ENCODE results near the gene UQCRHL. TPM values are rescaled to one million over a fixed set of nuclear protein-coding genes. Genes with fewer than 3 reads are reported as not detected.
A peak's percentile ranks its signal among the peaks of the same experiment; 100 is the strongest.
"Not testable (repeated sequence)": the region's sequence is repeated elsewhere in the genome, so short reads cannot be mapped to it uniquely, and the experiment has no call there.

UQCRHL gene
- total RNA-seq (10 to 100 TPM in 1 of 5 donors, 1 to 10 TPM in 2, under 1 TPM in 1, not detected in 1; 0.58 to 11.0 (median 2.0) TPM), polyA plus RNA-seq (1 to 10 TPM; 2.4 to 3.4 (median 3.2) TPM)
- long read RNA-seq, donor 1, transcript UQCRHL-201 (1 exons, 2,180 nt): major isoform, 5 of 5 reads
- long read RNA-seq, donor 1, partial matches to known transcripts: 0 of 5 reads
- long read RNA-seq, donor 1, other reads (novel, unspliced or antisense): 0 of 5 reads
- long read RNA-seq, donor 2, transcript UQCRHL-201 (1 exons, 2,180 nt): major isoform, 5 of 5 reads
- long read RNA-seq, donor 2, partial matches to known transcripts: 0 of 5 reads
- long read RNA-seq, donor 2, other reads (novel, unspliced or antisense): 0 of 5 reads
- long read RNA-seq, donor 3, transcript UQCRHL-201 (1 exons, 2,180 nt): major isoform, 5 of 5 reads
- long read RNA-seq, donor 3, partial matches to known transcripts: 0 of 5 reads
- long read RNA-seq, donor 3, other reads (novel, unspliced or antisense): 0 of 5 reads
- long read RNA-seq, donor 4, partial matches to known transcripts: 0 of 1 reads
- long read RNA-seq, donor 4, other reads (novel, unspliced or antisense): 0 of 1 reads
- long read RNA-seq, donor 5, partial matches to known transcripts: 0 of 3 reads
- long read RNA-seq, donor 5, other reads (novel, unspliced or antisense): 0 of 3 reads
- long read RNA-seq, donor 6: 0 reads
- long read RNA-seq, donor 7, transcript UQCRHL-201 (1 exons, 2,180 nt): major isoform, 8 of 8 reads
- long read RNA-seq, donor 7, partial matches to known transcripts: 0 of 8 reads
- long read RNA-seq, donor 7, other reads (novel, unspliced or antisense): 0 of 8 reads
- long read RNA-seq, donor 8, transcript UQCRHL-201 (1 exons, 2,180 nt): major isoform, 10 of 10 reads
- long read RNA-seq, donor 8, partial matches to known transcripts: 0 of 10 reads
- long read RNA-seq, donor 8, other reads (novel, unspliced or antisense): 0 of 10 reads
- long read RNA-seq, donor 9, transcript UQCRHL-201 (1 exons, 2,180 nt): major isoform, 15 of 15 reads
- long read RNA-seq, donor 9, partial matches to known transcripts: 0 of 15 reads
- long read RNA-seq, donor 9, other reads (novel, unspliced or antisense): 0 of 15 reads
- long read RNA-seq, donor 10, partial matches to known transcripts: 0 of 3 reads
- long read RNA-seq, donor 10, other reads (novel, unspliced or antisense): 0 of 3 reads

DNA sequence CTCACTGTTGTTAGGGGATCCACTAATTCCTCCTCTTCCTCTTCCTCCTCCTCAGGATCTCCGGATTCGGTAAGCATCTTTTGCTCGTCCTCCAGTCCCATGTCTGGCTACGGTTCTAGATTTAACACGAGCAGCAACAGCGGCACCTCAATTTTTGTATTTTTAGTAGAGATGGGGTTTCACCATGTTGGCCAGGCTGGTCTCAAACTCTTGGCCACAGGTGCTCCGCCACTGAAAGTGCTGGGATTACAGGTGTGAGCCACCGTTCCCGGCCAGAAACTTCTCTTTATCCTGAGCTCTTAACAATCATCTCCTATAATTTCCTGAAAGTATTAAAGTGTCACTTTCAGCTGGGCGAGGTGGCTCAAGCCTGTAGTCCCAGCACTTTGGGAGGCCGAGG is at the start of gene UQCRHL:
Gene UQCRHL, minus strand, starts transcription at position 101 of the 400 bp plus-strand sequence. Its CDS starts 0 bp downstream, at position 101.
- intact Hi-C loops (cut with DNase I; ENCODE audit: low total_unique reads); H3K9me3 ChIP-seq; H3K36me3 ChIP-seq; H3K4me3 ChIP-seq; H3K27ac ChIP-seq; DNase-seq; H3K27me3 ChIP-seq: not testable (repeated sequence)
- H3K4me1 ChIP-seq: peaks cover 0 to 11% (median 5%) of the 10 kb centered on the region in 4 donors
- 87 to 95% (median 93%) methylated on average over 11 of the region's 11 CpGs for WGBS, 5 donors

DNA sequence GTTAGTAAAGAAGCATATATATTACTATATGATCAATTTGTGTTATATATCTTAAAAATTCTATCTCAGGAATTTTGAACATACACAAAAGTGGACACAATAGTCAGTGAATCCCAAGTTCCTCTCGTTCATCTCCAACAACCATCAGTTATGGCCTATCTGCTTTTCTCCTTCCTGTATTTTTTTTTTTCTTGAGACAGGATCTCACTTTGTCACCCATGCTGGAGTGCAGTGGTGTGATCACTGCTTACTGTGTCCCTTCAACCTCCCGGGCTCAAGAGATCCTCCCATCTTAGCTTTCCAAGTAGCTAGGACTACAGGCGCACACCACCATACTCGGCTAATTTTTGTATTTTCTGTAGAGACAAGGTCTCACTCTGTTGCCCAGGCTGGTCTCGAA is 49.4 kb upstream of the UQCRHL start:
- 89 to 93% (median 91%) methylated on average over 5 of the region's 5 CpGs for WGBS, 5 donors
- intact Hi-C loops (cut with DNase I; ENCODE audit: low total_unique reads): no loop called here
- peaks cover 0 to 75% (median 31%) of the 10 kb centered on the region in 4 donors for H3K4me1 ChIP-seq

DNA sequence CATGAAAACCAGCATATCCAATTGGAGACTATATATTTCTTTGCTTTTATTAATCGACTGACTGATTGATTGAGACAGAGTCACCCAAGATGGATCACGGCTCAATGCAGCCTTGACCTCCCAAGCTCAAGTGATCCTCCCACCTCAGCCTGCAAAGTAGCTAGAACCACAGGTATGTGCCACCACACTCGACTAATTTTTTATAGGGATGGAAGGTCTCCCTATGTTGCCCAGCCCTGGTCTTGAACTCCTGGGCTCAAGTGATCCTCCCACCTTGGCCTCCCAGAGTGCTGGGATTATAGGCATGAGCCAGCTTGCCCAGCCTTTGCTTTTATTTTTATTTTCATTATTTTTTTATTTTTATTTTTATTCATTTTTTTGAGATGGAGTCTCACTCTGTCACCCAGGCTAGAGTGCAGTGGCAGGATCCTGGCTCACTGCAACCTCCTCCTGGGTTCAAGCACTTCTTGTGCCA is 45.4 kb upstream of the UQCRHL start:
- no peaks in the 10 kb centered on the region for H3K27me3 ChIP-seq
- TF ChIP-seq POLR2AphosphoS5 (IDR thresholded peaks at IDR 0.05): no peak
- no peak for TF ChIP-seq POLR2A (IDR thresholded peaks at IDR 0.05)
- no peak for TF ChIP-seq EP300 (IDR thresholded peaks at IDR 0.05)
- TF ChIP-seq, protein P1, sequence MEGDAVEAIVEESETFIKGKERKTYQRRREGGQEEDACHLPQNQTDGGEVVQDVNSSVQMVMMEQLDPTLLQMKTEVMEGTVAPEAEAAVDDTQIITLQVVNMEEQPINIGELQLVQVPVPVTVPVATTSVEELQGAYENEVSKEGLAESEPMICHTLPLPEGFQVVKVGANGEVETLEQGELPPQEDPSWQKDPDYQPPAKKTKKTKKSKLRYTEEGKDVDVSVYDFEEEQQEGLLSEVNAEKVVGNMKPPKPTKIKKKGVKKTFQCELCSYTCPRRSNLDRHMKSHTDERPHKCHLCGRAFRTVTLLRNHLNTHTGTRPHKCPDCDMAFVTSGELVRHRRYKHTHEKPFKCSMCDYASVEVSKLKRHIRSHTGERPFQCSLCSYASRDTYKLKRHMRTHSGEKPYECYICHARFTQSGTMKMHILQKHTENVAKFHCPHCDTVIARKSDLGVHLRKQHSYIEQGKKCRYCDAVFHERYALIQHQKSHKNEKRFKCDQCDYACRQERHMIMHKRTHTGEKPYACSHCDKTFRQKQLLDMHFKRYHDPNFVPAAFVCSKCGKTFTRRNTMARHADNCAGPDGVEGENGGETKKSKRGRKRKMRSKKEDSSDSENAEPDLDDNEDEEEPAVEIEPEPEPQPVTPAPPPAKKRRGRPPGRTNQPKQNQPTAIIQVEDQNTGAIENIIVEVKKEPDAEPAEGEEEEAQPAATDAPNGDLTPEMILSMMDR (IDR thresholded peaks at IDR 0.05): no peak
- no peaks in the 10 kb centered on the region for H3K9me3 ChIP-seq
- peaks cover 0 to 77% (median 47%) of the 10 kb centered on the region in 4 donors for H3K4me1 ChIP-seq
- no peaks in the 10 kb centered on the region for H3K36me3 ChIP-seq
- DNase-seq: no peak
- H3K4me3 ChIP-seq: no peak overlapping the region
- intact Hi-C loops (cut with DNase I; ENCODE audit: low total_unique reads): no loop called here
- WGBS, 5 donors: 88 to 95% (median 91%) methylated on average over 3 of the region's 3 CpGs
- H3K27ac ChIP-seq: no peak overlapping the region

More for the DNA sequence above, 49.4 kb upstream of the UQCRHL start:
- H3K27me3 ChIP-seq: no peaks in the 10 kb centered on the region
- H3K27ac ChIP-seq: no peak overlapping the region
- no peak for DNase-seq
- no peak for TF ChIP-seq POLR2AphosphoS5 (IDR thresholded peaks at IDR 0.05)
- TF ChIP-seq, protein P1 (IDR thresholded peaks at IDR 0.05): no peak
- no peak for TF ChIP-seq EP300 (IDR thresholded peaks at IDR 0.05)
- no peak for TF ChIP-seq POLR2A (IDR thresholded peaks at IDR 0.05)
- no peaks in the 10 kb centered on the region for H3K9me3 ChIP-seq
- H3K4me3 ChIP-seq: no peak overlapping the region
- no peaks in the 10 kb centered on the region for H3K36me3 ChIP-seq

DNA sequence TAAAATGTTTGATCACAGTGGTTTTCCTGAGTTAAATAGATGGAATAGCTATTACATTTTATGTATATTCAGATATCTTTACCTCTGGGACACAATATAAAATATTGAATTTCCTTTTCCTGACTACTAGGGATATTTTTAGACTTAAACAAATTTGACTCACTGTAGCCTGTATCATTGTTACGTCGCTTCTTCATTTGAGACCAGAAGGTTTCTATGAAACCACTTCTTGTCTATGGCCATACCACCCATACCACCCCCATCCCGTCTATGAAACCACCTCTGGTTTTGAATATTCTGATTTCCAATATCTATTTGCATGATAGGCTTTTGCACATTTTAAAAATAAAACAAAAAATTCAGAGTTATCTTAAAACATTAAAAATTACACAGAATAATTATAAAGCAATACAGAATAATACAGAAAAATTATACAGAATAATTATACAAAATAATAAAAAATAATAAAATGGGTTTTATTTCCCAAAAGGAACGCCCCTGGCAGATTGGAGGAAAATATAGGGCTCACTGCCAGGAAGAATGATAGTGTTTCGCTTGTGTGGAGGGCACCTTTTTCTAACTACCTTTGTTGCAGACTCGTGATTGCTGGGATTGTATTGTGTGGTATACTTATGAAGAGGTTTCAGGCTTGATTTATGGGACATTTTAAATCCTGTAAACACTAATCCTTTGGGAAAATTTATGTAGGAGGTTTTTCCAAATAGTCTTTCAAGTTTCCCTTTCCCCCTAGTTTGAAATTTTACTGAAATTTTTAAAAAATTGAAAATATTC is 44.8 kb upstream of the UQCRHL start:
- no peaks in the 10 kb centered on the region for H3K27me3 ChIP-seq
- peak overlapping the region in 1 of 4 donors; percentile 2 for H3K4me3 ChIP-seq
- no peaks in the 10 kb centered on the region for H3K9me3 ChIP-seq
- TF ChIP-seq EP300 (IDR thresholded peaks at IDR 0.05): no peak
- TF ChIP-seq, protein P1 (IDR thresholded peaks at IDR 0.05): no peak
- no peak for DNase-seq
- no peaks in the 10 kb centered on the region for H3K36me3 ChIP-seq
- H3K27ac ChIP-seq: peak overlapping the region in 3 of 5 donors; percentile 15 to 99 (median 23)
- 46 to 53% (median 48%) methylated on average over 6 of the region's 6 CpGs for WGBS, 5 donors
- peaks cover 0 to 71% (median 44%) of the 10 kb centered on the region in 4 donors for H3K4me1 ChIP-seq
- intact Hi-C loops (cut with DNase I; ENCODE audit: low total_unique reads): no loop called here
